Right atrium auricular region (tissue), 2 donors: ENCODE results near the gene OR4P4. TPM values are rescaled to one million over a fixed set of nuclear protein-coding genes. Genes with fewer than 3 reads are reported as not detected.

Source experiments
- DNase-seq: peaks from one replicate; pipeline ENCODE4 v3.0.0-alpha.2; 2019; ENCODE audit warnings: low spot score
- H3K27ac ChIP-seq, 2 donors: fragments of 200-600 bp; sonication (generic); 1 replicate in 1 of 2; 2 replicates in 1 of 2; pipeline ENCODE4 v1.5.1; 2016 to 2019
- H3K27me3 ChIP-seq, 2 donors: fragments of 200-600 bp; sonication (generic); one replicate each; pipeline versions ENCODE4 v1.5.1 to v1.6.0; 2017 to 2019
- H3K36me3 ChIP-seq: fragments of 200-600 bp; sonication (generic); one replicate; pipeline ENCODE4 v1.5.1; 2016
- H3K4me1 ChIP-seq, 2 donors: fragments of 200-600 bp; sonication (generic); one replicate each; pipeline versions ENCODE4 v1.5.1 to v1.6.0; 2017 to 2019
- H3K4me3 ChIP-seq, 2 donors: fragments of 200-600 bp; sonication (generic); 1 replicate in 1 of 2; 2 replicates in 1 of 2; pipeline ENCODE4 v1.5.1; 2017 to 2019; ENCODE audit warnings: mild to moderate bottlenecking in 1 of 2, moderate library complexity in 1 of 2
- H3K9me3 ChIP-seq, 2 donors: fragments of 200-600 bp; sonication (generic); one replicate each; pipeline ENCODE4 v1.5.1; 2019
- total RNA-seq, 2 donors: library from RNA; depleted of rRNA; stranded (reverse); fragments of >200 nt; gene quantifications; one replicate each; pipeline ENCODE4 v1.1.0, GENCODE V29; 2016
- TF ChIP-seq, protein P1 (sequence below), 2 donors: fragments of 200-600 bp; sonication (generic); IDR thresholded peaks; one replicate each; pipeline ENCODE4 v1.5.1; 2019; ENCODE audit warnings: antibody characterized with exemption in 2 of 2

OR4P4 gene
- total RNA-seq, 2 donors from 2014 or later = not detected

- Histone ChIP-seq H3K9me3 (no peaks in the 10 kb centered on the region), H3K27me3 (no peaks in the 10 kb centered on the region), H3K4me3 (no peak overlapping the region), H3K27ac (no peak overlapping the region), H3K36me3 (no peaks in the 10 kb centered on the region), H3K4me1 (no peaks in the 10 kb centered on the region)
- TF ChIP-seq, protein P1, sequence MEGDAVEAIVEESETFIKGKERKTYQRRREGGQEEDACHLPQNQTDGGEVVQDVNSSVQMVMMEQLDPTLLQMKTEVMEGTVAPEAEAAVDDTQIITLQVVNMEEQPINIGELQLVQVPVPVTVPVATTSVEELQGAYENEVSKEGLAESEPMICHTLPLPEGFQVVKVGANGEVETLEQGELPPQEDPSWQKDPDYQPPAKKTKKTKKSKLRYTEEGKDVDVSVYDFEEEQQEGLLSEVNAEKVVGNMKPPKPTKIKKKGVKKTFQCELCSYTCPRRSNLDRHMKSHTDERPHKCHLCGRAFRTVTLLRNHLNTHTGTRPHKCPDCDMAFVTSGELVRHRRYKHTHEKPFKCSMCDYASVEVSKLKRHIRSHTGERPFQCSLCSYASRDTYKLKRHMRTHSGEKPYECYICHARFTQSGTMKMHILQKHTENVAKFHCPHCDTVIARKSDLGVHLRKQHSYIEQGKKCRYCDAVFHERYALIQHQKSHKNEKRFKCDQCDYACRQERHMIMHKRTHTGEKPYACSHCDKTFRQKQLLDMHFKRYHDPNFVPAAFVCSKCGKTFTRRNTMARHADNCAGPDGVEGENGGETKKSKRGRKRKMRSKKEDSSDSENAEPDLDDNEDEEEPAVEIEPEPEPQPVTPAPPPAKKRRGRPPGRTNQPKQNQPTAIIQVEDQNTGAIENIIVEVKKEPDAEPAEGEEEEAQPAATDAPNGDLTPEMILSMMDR (IDR thresholded peaks at IDR 0.05) = no peak
- DNase-seq = no peak
These were observed 23.2 kb downstream of the OR4P4 start for GRCh38 chr11:55658031-55658573.

DNA sequence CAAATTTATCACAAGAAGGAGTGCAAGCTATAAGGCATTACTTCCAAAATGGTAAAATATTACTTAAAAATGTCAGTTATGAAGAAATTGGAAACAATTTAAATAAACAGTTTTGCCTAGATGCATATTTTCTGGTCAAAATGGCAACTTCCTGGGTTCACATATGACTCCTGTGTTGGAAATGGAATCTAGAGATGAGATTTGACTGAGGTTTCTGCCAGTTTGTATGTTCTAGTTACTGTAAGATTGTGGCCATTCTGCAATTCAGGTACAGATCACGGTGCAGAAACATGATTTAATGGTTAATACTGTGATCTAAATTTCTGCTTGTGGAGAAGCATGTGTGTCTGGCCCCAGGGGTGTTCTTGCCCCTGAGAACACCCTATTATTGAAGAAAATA lies 23.7 kb downstream of the OR4P4 start:
- TF ChIP-seq, protein P1 (IDR thresholded peaks at IDR 0.05) = no peak
- Histone ChIP-seq H3K9me3 (no peaks in the 10 kb centered on the region), H3K4me1 (no peaks in the 10 kb centered on the region), H3K27me3 (no peaks in the 10 kb centered on the region), H3K4me3 (no peak overlapping the region), H3K27ac (no peak overlapping the region), H3K36me3 (no peaks in the 10 kb centered on the region)
- DNase-seq = no peak

DNA sequence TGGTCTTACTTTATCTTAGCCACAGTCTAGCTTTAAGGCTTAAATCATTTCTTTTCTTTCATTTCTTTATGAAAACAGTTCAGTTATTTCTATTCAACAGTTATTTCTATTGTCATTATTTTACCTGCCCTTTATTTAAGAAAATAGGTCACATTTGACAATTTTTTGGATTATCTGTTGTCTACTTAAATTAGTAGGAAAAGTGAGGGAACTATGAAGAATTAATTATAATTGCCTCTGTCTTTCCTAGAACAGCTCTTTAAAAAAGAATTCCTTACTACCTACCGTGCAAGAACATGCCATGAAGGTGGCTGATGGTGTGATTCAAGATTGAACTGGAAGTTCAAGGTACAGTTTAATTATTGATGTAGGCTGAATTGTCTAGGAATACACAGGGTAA lies 27.0 kb downstream of the OR4P4 start, which contains the start of gene OR4C6:
TSS of gene OR4C6 (plus strand) at position 301 of the 400 bp plus-strand sequence. CDS start 2,966 bp downstream, outside the sequence.
- Histone ChIP-seq H3K27me3 (no peaks in the 10 kb centered on the region), H3K4me3 (no peak within 1 kb of the TSS), H3K9me3 (no peaks in the 10 kb centered on the region), H3K36me3 (no peaks in the 10 kb centered on the region), H3K4me1 (no peaks in the 10 kb centered on the region), H3K27ac (no peak within 1 kb of the TSS)
- DNase-seq = no peak
- TF ChIP-seq, protein P1 (IDR thresholded peaks at IDR 0.05) = no peak

- Histone ChIP-seq H3K27ac (no peak overlapping the region), H3K36me3 (no peaks in the 10 kb centered on the region), H3K4me3 (no peak overlapping the region), H3K9me3 (no peaks in the 10 kb centered on the region), H3K4me1 (no peaks in the 10 kb centered on the region), H3K27me3 (no peaks in the 10 kb centered on the region)
- DNase-seq = no peak
- TF ChIP-seq, protein P1 (IDR thresholded peaks at IDR 0.05) = no peak
These were observed 34.5 kb downstream of the OR4P4 start for GRCh38 chr11:55669376-55669775.

DNA sequence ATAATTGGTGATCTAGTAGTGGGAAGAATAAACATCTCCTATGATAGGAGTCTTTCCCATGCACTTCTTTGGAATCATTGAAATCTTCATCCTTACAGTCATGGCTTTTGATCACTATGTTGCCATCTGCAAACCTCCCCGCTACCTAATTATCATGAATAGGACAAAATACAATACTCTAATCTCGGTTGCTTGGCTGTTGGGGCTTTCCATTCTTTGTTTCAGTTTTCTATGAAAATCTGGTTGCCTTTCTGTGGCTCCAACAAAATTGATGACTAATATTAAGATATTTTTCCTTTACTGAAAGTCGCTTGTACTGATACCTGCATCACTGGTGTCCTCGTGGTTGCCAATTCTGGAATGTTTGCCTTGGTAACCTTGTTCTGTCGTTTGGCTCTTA lies 38.9 kb downstream of the OR4P4 start:
- Histone ChIP-seq H3K27me3 (no peaks in the 10 kb centered on the region), H3K9me3 (no peaks in the 10 kb centered on the region), H3K4me1 (no peaks in the 10 kb centered on the region), H3K36me3 (no peaks in the 10 kb centered on the region), H3K4me3 (no peak overlapping the region), H3K27ac (no peak overlapping the region)
- TF ChIP-seq, protein P1 (IDR thresholded peaks at IDR 0.05) = no peak
- DNase-seq = no peak

Other genes with a start within 250 kb of the OR4P4 start
- not detected for gene OR4C15, start 80.6 kb upstream of the OR4P4 start, total RNA-seq
- not detected for gene OR4C16, start 63.0 kb upstream of the OR4P4 start, total RNA-seq
- not detected for gene OR4C11, start 27.5 kb upstream of the OR4P4 start, total RNA-seq
- gene OR4S2, start 13.2 kb downstream of the OR4P4 start, total RNA-seq = not detected
- gene OR4C6, start 27.1 kb downstream of the OR4P4 start, total RNA-seq = not detected
- not detected for gene OR5D13, start 138.3 kb downstream of the OR4P4 start, total RNA-seq
- not detected for gene OR5D14, start 160.4 kb downstream of the OR4P4 start, total RNA-seq
- gene OR5L1, start 176.3 kb downstream of the OR4P4 start, total RNA-seq = not detected
- gene OR5D18, start 184.5 kb downstream of the OR4P4 start, total RNA-seq = not detected
- gene OR5L2, start 192.1 kb downstream of the OR4P4 start, total RNA-seq = not detected
- gene OR5D16, start 203.6 kb downstream of the OR4P4 start, total RNA-seq = not detected
- gene TRIM51, start 248.2 kb downstream of the OR4P4 start, total RNA-seq = not detected